Panc1 (cell line): ENCODE data around the gene SH2D1B. TPM values are rescaled to one million over a fixed set of nuclear protein-coding genes. Genes with fewer than 3 reads are reported as not detected.

Experiments
- ATAC-seq: fragments of 200-7000 bp; cut with Tn5 transposase; 2 replicates; pipeline ENCODE4 v1.9.1; 2020; ENCODE audit warnings: mild to moderate bottlenecking, moderate library complexity
- BruUV-seq: library from RNA; stranded (reverse); fragments of 400-500 nt; replicated peaks from 2 replicates; lab custom pipeline; 2021; lab: Mats Ljungman, UMichigan
- CTCF ChIA-PET: fragments of 300-600 bp; sonication (Branson Sonifier 250); formaldehyde crosslinking; loops from one replicate; lab custom pipeline; 2022; ENCODE audit warnings: antibody characterized with exemption; lab: Charles Lee
- POLR2A ChIA-PET: fragments of 300-600 bp; sonication (Branson Sonifier 250); formaldehyde crosslinking; loops from one replicate; lab custom pipeline; 2022; ENCODE audit warnings: antibody characterized with exemption; lab: Charles Lee
- DNase-seq: peaks from one replicate; pipeline ENCODE4 v3.0.0-alpha.2; 2010; ENCODE audit warnings: low read depth, low spot score
- H3K27ac ChIP-seq: 2 replicates; pipeline ENCODE4 v1.5.1; 2011; ENCODE audit warnings: mild to moderate bottlenecking, low read length, inconsistent platforms
- H3K27me3 ChIP-seq: fragments of 200-500 bp; sonication (Bioruptor generic); 2 replicates; pipeline ENCODE4 v1.6.0; 2014; ENCODE audit warnings: low read length, inconsistent platforms; ENCODE audit not compliant: control insufficient read depth, insufficient read depth
- H3K36me3 ChIP-seq: fragments of 200-500 bp; sonication (Bioruptor generic); 2 replicates; pipeline ENCODE4 v1.5.1; 2014; ENCODE audit warnings: inconsistent platforms, mild to moderate bottlenecking, low read length, moderate library complexity; ENCODE audit not compliant: control insufficient read depth, insufficient read depth
- H3K4me1 ChIP-seq: 2 replicates; pipeline ENCODE4 v1.5.1; 2011; ENCODE audit warnings: inconsistent platforms, mild to moderate bottlenecking, low read length, moderate library complexity; ENCODE audit not compliant: control insufficient read depth, insufficient read depth
- H3K4me3 ChIP-seq, 2 experiments: 2 replicates each; pipeline ENCODE4 v1.5.1; 2011 to 2012; ENCODE audit warnings: low read depth in 2 of 2, low read length in 2 of 2, mild to moderate bottlenecking in 2 of 2, inconsistent platforms in 1 of 2, moderate library complexity in 1 of 2
- H3K9me3 ChIP-seq: fragments of 200-500 bp; sonication (Bioruptor generic); 2 replicates; pipeline ENCODE4 v1.5.1; 2014; ENCODE audit warnings: low read depth, mild to moderate bottlenecking, inconsistent platforms, low read length, moderate library complexity; ENCODE audit not compliant: control insufficient read depth, insufficient read depth
- POLR2AphosphoS5 ChIP-seq: IDR thresholded peaks from 2 replicates; pipeline ENCODE4 v1.6.1; 2012; ENCODE audit warnings: mild to moderate bottlenecking, low read depth, low read length, moderate library complexity
- SIN3A ChIP-seq: IDR thresholded peaks from 2 replicates; pipeline ENCODE4 v1.6.1; 2012; ENCODE audit warnings: low read depth, mild to moderate bottlenecking, low read length, moderate library complexity, borderline replicate concordance; ENCODE audit not compliant: insufficient read depth
- TCF7L2 ChIP-seq: IDR thresholded peaks from 2 replicates; pipeline ENCODE4 v1.6.1; 2011; ENCODE audit warnings: mild to moderate bottlenecking, low read depth, low read length, inconsistent platforms
- in situ Hi-C: cut with HindIII; loops from 2 replicates; pipeline ENCODE4 v1.10.0; 2016; ENCODE audit warnings: low sequenced_read_pairs, low pct_unique_long_range_greater_than_20kb
- intact Hi-C: fragments of 100-400 bp; cut with micrococcal nuclease; formaldehyde crosslinking; loops from one replicate; pipeline ENCODE4 v1.10.0; 2022; ENCODE audit not compliant: unreplicated experiment
- total RNA-seq: library from RNA; stranded (reverse); gene quantifications from one replicate; pipeline ENCODE4 v1.2.1, GENCODE V29; 2021; ENCODE audit not compliant: unreplicated experiment
- TF ChIP-seq, protein P1 (sequence below): fragments of 450-650 bp; IDR thresholded peaks from 2 replicates; pipeline ENCODE4 v1.5.1; 2017; ENCODE audit warnings: mild to moderate bottlenecking
- TF ChIP-seq, protein P2 (sequence below), 2 experiments: IDR thresholded peaks; 2 replicates each; pipeline ENCODE4 v1.6.1; 2011 to 2012; ENCODE audit warnings: low read depth in 2 of 2, control low read depth in 1 of 2, low read length in 1 of 2, mild to moderate bottlenecking in 1 of 2, moderate library complexity in 1 of 2; ENCODE audit not compliant: insufficient read depth in 1 of 2

Gene SH2D1B
- total RNA-seq, 1 experiment from 2014 or later = not detected

GRCh38 chr1:162364498-162364897, 47.4 kb downstream of the SH2D1B start:
- Histone ChIP-seq H3K4me1 (no peaks in the 10 kb centered on the region), H3K4me3 (no peak overlapping the region), H3K27me3 (no peaks in the 10 kb centered on the region), H3K9me3 (no peaks in the 10 kb centered on the region), H3K27ac (no peak overlapping the region), H3K36me3 (peaks cover 2% of the 10 kb centered on the region; the same call in 1 of the 2 replicates)
- POLR2A ChIA-PET = no interaction called here
- no TSS peak for BruUV-seq
- TF ChIP-seq POLR2AphosphoS5 (no peak), TCF7L2 (no peak), SIN3A (no peak)
- TF ChIP-seq, protein P1, sequence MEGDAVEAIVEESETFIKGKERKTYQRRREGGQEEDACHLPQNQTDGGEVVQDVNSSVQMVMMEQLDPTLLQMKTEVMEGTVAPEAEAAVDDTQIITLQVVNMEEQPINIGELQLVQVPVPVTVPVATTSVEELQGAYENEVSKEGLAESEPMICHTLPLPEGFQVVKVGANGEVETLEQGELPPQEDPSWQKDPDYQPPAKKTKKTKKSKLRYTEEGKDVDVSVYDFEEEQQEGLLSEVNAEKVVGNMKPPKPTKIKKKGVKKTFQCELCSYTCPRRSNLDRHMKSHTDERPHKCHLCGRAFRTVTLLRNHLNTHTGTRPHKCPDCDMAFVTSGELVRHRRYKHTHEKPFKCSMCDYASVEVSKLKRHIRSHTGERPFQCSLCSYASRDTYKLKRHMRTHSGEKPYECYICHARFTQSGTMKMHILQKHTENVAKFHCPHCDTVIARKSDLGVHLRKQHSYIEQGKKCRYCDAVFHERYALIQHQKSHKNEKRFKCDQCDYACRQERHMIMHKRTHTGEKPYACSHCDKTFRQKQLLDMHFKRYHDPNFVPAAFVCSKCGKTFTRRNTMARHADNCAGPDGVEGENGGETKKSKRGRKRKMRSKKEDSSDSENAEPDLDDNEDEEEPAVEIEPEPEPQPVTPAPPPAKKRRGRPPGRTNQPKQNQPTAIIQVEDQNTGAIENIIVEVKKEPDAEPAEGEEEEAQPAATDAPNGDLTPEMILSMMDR = no peak
- TF ChIP-seq, protein P2, sequence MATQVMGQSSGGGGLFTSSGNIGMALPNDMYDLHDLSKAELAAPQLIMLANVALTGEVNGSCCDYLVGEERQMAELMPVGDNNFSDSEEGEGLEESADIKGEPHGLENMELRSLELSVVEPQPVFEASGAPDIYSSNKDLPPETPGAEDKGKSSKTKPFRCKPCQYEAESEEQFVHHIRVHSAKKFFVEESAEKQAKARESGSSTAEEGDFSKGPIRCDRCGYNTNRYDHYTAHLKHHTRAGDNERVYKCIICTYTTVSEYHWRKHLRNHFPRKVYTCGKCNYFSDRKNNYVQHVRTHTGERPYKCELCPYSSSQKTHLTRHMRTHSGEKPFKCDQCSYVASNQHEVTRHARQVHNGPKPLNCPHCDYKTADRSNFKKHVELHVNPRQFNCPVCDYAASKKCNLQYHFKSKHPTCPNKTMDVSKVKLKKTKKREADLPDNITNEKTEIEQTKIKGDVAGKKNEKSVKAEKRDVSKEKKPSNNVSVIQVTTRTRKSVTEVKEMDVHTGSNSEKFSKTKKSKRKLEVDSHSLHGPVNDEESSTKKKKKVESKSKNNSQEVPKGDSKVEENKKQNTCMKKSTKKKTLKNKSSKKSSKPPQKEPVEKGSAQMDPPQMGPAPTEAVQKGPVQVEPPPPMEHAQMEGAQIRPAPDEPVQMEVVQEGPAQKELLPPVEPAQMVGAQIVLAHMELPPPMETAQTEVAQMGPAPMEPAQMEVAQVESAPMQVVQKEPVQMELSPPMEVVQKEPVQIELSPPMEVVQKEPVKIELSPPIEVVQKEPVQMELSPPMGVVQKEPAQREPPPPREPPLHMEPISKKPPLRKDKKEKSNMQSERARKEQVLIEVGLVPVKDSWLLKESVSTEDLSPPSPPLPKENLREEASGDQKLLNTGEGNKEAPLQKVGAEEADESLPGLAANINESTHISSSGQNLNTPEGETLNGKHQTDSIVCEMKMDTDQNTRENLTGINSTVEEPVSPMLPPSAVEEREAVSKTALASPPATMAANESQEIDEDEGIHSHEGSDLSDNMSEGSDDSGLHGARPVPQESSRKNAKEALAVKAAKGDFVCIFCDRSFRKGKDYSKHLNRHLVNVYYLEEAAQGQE (IDR thresholded peaks at IDR 0.05; ENCODE audit: insufficient read depth in 1 of 2, low read depth in 2 of 2, low read length in 1 of 2) = no peak
- CTCF ChIA-PET = no interaction called here
- in situ Hi-C loops = no loop called here
- intact Hi-C loops = no loop called here
- ATAC-seq (no peak), DNase-seq (no peak)

GRCh38 chr1:162363823-162364222, 48.1 kb downstream of the SH2D1B start:
- Histone ChIP-seq H3K27me3 (no peaks in the 10 kb centered on the region), H3K36me3 (peaks cover 4% of the 10 kb centered on the region; the same call in 1 of the 2 replicates), H3K9me3 (no peaks in the 10 kb centered on the region), H3K4me1 (no peaks in the 10 kb centered on the region), H3K4me3 (no peak overlapping the region), H3K27ac (no peak overlapping the region)
- BruUV-seq = no TSS peak
- DNase-seq (no peak), ATAC-seq (no peak)
- CTCF ChIA-PET = no interaction called here
- POLR2A ChIA-PET = no interaction called here
- intact Hi-C loops = no loop called here
- TF ChIP-seq SIN3A = no peak
- TF ChIP-seq TCF7L2 = no peak
- TF ChIP-seq, protein P2 (IDR thresholded peaks at IDR 0.05; ENCODE audit: insufficient read depth in 1 of 2, low read depth in 2 of 2, low read length in 1 of 2) = no peak
- no peak for TF ChIP-seq POLR2AphosphoS5
- TF ChIP-seq, protein P1 = no peak
- in situ Hi-C loops = no loop called here
